GM18519 (cell line): ENCODE results near the gene WNT9B.

ENCODE experiments used
- ATAC-seq: cut with Tn5 transposase; IDR thresholded peaks from one replicate; pipeline ENCODE4 v1.9.1; 2021; ENCODE audit warnings: mild to moderate bottlenecking, moderate library complexity; ENCODE audit not compliant: unreplicated experiment, low FRiP score

WNT9B gene

DNA sequence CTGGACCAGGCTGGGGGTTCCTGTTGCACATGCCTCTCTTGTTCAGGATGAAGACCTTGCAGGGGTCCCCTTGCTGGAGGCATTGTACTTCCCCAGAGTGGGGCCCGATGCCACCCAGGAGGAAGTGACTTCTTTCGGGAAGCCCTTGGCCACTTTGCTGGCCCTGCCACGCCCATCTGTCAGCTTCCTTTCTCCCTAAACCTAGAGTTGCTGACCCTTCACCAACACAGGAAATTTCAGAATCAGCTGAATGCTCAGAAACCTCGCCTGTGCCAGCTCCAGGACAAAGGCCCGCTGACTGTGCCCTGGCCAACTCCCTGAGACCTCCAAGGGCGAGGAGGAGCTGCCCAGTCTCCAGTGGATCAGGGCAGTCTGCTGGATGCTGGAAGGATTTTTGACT is 26.7 kb downstream of the WNT9B start:
- no peak for ATAC-seq

DNA sequence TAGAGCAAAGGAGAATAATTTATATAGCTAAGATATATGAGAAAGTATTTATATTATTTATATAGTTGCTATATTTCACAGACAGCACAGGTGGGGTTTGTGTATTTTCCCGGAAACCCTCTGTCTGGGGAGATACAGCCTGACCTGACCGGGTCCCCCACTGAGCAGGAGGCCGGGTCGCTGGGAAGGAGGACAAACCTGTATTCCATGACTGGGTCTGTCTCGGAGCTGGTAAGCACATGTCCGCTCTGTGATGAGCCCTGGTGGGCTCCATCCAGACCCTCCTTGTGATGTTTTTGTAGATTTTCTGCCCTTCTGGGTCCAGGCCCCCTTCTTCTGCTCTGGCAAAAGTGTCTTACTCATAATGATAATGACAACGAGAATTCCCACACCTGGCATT is 27.7 kb downstream of the WNT9B start:
- no peak for ATAC-seq

DNA sequence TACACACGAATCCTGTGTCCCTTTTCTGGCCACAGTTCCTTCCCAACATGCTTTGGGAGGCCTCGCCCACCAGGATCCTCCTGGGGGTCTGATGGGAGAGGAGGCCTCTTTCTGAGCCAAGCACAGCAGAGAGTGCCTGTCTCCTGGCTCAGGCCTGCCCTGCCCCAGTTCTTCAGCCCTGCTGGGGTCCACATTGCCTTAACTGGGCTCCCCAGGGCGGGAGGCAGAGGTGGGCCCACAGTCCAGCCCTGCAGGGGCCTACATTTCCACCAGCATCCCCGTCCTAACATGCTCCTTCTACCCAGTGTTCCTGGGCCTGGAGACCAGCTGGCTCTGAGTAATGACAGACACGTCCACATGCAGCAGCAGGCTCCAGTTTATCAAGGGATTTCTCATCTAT is 29.6 kb downstream of the WNT9B start:
- ATAC-seq, result no peak

DNA sequence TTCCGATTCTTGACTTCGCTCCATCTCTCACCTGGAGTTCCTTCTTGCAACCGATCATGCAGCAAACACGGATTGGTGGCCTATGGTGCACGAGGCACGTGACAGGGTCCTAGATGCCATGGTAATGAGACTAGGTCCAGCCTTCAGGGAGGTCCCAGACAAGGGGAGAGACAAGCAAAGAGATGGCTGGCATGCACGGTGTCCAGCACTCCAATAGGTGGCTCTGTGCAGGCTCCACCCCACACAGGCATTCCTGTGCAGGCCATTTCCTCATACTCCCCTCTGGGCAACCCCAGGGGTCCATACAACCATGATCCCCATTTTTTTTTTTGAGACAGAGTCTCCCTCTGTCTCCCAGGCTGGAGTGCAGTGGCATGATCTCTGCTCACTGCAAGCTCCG is 31.3 kb downstream of the WNT9B start:
- no peak for ATAC-seq

DNA sequence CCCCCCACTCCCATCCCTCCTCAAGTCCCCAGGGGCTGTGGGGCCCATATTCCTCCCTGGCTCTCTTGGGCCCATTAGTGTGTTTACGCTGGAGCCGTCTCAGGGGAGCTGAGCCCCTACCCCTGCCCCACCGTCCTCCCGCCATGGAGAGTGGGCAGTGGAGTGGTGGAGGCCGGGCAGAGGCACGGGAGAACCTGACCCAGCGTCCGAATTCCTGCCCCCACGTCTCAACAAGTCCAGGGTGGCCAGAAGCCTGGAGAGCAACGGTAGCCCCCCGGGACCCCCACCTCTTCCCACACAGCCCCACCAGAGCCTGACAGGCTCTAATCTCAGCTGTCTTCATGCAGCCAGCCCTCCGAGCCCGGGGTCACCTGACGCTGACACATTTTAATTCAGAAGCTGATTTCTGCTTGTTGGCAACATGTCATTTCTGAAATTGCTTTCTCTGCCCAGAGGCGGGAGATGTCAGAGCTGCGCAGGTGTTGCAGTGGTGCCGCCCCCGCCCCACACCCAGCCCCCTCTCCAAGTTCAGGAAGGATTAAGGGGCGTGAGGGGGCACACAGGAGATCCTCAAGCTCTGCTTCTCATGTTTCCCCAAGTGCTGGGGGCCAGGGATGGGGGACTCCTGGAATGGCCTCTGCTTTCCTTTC is 32.6 kb downstream of the WNT9B start:
- no peak for ATAC-seq

DNA sequence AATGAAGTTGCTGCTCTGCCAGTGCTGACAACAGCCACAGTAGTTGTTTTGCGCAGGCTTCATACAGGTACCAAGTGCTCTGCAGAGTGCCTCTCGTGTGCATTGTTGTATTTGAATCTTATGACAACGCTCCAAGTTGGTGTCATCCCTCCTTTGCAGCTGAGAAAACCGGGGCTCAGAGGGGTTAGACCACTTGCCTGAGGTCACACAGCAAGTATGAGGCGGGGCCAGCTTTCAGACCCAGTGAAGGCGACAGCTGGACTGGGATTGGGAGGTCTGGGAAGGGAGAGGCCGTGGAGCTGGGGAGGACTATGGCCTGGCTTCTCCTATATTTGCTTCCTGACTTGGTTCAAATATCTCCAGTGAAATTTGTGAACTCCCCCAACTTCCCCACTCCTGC is 33.2 kb downstream of the WNT9B start:
- no peak for ATAC-seq

DNA sequence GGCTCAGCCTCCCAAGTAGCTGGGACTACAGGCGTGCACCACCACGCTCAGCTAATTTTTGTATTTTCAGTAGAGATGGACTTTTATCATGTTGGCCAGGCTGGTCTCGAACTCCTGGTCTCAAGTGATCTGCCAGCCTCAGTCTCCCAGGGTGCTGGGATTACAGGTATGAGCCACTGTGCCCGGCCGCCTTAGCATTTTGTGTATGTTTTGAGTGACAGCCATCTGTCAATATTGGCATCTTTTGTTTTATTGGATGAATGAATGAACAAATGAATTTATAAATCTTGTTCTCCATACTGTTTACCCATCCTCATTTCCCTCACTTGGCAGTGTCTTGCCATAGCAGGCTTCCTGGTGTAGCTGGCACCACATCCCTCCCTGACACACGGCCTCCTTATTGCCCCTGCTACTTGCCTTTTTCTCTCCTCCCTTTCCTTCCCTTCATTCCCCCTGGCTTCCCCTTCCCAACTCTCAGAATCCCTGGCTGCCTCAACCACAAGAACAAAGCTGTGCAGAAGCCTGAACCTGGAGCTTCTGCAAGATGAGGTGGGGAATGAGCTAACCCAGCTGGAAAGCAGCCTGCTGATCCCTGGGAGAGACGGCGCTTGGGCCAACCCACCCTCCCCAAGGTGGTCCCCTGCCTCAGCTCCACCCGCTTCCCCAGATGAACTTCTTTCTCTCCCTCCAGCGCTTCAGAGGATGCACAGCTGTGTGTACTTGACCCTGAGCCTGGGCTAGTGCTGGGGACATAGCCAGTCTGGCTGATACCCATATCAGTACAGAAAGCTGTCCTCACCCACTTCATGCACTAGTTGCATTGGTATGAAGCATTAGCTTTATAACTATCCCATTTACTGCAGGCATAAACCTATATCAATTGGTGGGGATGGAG is 34.3 kb downstream of the WNT9B start:
- no peak for ATAC-seq

DNA sequence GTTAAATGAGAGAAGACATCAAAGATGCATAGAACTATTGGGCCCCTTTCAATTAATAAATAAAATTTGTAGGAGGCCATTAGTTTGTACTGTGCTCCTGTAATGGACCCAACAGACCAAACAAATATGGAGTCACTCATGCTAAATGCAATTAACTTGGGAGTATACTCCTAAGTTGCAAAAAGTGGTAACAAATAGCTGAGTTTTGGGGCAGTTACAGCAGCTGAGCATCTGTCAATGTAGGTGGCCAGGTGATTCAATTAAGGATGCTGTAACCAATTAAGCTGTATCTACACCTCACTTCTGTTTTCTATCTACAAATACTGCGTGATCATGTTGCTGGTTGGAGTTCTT is 34.9 kb downstream of the WNT9B start:
- no peak for ATAC-seq

DNA sequence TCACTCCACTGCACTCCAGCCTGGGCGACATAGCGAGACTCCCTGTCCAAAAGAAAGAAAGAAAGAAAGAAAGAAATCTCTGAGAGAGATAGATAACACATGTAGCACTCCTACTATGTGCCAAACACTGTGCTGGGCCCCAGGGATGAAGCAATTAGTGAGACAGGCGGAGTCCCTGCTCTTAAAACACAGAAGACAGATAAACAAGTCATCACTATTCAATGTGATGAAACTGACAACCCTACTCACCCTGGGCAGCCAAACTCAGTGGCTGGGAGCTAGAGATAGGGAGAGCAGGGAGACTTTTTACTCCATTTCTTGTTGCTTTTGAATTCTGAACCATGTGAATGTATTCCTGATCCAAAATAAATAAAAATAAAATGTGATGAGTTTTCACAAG is 36.3 kb downstream of the WNT9B start:
- ATAC-seq, result no peak

DNA sequence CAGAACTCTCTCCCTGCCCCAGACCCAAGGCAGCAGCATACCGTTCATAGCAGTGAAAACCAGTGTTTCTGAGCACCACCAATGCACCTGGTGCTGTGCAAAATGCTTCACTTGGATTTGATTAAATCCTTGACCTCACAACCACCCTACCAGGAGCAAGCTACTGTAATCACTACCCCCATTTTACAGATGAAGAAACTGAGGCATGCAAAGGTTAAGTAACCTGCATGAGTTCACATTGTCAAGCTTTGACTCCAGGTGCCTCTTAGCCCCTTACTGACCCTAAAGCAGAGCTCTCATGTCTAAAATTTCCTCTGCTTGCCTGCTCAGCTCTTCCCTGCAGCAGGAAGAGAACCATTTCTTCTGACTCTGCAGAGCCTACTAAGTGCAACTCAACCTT is 37.3 kb downstream of the WNT9B start:
- no peak for ATAC-seq

DNA sequence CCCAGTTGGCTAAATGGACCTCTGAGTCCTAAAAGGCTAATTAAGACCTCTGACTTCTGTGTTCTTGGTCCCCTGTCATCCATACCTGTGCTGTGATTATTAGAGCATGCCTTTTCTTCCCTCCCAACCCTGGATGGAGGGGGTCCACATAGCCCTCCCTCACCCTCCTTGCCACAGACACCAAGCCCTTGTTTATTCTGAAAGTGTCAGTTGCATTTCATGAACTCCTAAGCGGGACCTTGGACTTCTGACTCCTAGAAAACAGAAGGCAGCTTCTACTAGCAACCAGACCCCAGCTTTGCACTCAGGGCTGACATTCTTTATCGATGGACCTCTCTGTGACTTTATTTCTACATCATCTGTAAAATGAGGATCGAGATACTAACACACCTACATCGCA is 38.1 kb downstream of the WNT9B start:
- no peak for ATAC-seq

DNA sequence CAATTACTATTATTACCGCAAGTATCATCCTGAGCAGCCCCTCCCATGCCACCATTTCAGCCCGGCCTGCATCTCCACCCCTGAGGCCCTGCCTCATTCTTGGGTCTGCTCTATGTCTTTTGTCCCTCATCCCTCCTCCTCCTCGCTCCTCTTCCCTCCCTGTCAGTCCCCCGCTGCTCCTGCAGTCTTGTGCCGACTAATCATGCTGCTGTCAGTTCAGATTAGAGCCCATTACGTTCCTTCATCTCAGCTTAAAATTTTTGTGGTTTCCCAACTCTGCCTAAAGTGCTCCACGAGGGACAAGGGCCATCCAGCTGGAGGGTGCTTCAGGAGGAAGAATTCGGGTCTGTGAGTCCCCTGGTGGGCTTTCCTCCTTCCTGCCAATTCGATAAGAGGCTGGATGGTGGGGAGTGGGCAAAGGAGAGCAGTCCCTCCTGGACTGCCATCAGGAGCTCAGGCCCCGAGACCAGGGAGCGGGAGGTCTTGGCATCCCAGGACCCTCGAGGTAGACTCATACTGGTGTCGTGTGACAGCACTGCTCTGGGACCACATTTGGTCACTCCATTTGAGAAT is 38.7 kb downstream of the WNT9B start:
- ATAC-seq, result no peak

DNA sequence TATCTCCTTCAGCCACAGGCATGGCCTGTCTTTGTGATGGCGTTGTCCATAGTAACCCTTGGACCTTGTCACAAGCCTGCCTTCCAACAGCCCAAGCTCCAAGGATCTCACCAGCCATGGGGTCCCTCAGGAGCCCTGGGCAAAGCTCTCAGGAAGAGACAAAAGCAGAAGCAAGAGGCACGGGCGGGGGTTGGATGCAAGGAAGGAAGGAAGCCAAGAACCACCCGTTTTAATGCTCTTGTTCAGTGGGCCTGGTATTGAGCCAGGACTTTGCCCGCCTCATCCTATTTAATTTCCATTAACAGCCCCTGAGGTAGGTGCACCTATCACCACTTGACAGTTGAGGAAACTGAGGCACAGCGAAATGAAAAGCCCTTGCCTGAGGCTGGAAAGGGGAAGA is 39.3 kb downstream of the WNT9B start:
- no peak for ATAC-seq

DNA sequence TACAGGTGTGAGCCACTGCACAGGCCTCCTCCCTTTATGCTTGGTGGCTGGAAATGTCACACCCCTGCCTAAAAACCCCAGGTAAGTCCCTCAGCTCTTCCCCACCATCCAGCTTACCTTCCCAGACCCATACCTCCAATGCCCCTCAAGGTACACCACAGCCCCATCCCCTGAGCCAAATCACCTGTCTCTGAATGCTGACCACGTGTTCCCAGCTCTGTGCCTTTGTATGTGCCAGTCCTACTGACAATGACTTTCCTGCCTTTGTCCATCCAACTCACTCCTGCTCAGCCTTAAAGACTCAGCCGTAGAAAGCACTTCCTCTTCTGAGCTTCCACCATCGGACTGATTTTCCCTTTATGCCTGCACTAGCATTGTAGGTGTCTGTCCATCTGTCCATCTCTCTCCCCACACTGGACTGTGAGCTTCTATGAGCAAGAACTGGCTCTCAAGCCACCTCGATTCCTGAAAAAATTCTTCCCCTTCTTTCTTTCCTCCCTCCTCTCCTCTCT is 40.9 kb downstream of the WNT9B start:
- ATAC-seq, result no peak

DNA sequence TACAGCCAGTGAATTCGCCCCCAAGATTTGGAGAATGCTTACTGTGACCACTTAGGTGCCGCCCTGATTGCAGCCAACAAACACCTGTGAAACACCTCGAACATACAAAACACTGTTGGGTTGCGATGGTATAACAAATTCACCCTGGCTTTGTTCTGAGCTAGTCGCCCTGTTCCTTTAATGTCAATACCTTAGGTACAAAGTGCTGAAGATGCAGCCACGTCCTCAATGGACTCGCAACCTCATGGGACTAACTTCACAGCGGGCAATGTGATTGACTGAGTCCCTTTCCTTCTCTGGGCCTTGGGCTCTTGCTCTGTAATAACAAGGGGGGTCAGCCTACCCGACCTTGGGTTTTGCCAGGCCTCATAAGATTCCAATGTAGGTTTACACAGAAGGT is 42.6 kb downstream of the WNT9B start:
- no peak for ATAC-seq

DNA sequence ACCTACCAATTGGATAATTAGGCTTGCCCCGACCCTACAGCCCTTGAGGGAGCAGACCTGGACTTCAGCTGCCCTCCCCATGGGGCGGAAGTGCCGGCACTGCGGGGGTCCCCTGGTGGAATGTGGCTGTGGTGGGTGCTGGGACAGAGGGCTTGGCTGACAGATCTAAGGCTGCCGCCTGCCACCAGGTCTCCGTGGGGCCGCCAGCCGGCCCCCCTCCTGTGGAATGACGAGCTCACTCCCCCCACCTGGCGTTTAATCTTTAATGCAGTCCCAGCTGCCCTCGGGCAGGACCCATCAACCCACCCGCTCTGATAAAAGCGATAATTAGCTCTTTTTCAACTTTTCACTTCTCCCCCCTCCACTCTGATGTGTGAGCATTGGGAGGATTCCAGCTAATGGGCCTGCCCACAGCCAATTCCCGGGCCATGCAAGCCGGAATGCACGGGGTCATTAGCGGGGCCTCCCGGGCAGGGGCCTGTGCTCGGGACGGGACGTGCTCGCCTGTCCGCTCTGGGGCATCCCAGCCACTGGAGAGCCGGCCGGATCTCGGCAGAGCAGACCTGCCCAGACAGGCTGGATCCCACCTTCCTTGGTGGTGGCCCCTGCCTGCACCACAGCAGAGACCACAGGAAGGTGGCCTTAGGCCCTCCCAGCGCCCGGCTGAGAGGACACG is 43.2 kb downstream of the WNT9B start:
- ATAC-seq, result no peak

DNA sequence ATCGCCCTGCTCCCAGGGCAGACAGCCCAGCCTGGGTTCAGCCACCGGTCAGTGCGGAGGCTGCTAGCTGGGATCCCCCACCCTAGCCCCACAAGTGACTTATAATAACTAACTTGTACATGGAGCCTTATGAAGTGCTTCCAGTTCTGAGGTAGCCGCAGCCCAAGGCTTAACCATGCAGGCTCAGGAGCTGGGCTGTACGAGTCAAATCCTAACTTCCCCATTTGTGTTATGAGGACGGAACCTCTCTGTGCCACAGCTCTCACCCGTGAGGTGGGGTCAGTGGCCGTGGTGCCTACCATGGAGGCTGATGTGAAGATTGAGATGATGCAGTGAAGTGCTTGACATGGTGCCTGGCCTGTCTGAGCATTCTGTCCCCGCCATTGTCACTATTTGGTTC is 43.8 kb downstream of the WNT9B start:
- no peak for ATAC-seq

DNA sequence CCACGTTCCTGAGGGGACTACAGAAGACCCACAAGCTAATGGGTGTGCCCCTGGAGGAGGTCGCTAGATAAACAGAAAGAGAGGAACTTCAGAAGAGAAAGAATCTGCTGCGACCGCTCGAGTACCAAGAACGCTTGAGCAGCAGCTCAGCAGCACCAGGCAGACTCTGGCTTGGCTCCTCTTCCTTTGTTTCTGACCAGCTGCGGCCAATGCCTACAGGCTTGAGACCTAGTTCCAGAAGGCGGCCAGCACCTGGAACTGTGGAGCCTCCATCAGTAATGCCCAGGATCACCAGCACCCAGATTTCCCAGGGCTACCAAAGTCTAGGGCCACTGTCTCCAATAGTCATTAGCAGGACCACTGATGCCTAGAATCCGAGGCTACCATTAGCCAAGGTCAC is 45.6 kb downstream of the WNT9B start:
- ATAC-seq, result no peak

DNA sequence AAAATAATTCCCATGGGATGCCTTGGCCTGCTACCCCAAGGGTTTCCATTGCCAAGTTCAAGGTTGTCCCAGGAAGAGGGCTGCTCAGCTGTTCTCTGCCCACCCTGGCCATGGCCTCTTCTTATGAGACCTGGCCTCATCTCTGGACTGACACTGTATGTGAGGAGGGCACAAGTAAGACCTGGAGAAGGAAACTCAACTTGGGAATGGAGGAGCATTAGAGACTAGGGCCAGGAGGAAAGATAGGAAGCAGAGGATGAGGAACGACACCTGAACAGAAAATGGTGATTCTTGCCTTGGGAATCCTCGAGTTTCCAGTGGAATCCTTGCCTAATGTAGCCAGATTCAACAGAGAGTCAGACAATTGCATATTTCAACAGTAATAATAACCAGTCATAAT is 47.0 kb downstream of the WNT9B start:
- no peak for ATAC-seq

DNA sequence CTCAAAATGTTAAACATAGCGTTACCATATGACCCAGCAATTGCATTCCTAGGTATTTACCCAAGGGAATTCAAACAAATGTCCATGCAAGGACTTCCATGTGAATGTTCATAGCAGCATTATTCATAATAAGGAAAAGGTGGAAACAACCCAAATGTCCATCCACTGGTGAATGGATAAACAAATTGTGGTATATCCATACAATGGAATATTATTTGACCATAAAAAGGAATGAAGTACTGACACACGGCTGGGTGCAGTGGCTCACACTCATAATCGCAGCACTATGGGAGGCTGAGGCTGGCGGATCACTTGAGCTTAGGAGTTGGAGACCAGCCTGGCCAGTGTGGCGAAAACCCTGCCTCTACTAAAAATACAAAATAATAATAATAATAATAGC is 47.5 kb downstream of the WNT9B start:
- ATAC-seq, result no peak

DNA sequence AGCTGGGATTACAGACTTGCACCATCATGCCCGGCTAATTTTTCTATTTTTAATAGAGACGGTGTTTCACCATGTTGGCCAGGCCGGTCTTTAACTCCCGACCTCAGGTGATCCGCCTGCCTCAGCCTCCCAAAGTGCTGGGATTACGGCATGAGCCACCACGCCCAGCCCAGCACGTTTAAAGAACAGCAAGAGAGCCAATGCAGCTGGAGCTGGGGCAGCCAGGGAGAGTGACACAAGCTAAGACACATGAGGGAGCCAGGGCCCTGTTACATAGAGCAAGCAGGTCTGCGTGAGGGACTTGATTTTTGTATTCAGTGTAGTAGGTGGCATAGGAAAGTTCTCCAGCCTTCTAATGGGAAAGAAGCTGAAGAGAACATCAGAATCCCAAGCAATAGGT is 49.9 kb downstream of the WNT9B start:
- ATAC-seq, result no peak
